K562 (cell line): ENCODE results near the gene DCAF10. TPM values are rescaled to one million over a fixed set of nuclear protein-coding genes. Genes with fewer than 3 reads are reported as not detected.

Source experiments
- E2F1 ChIP-seq: sonication (generic); formaldehyde crosslinking; IDR thresholded peaks from 2 replicates; pipeline ENCODE4 v1.8.1; 2023; ENCODE audit warnings: mild to moderate bottlenecking, missing genetic modification reagents, moderate library complexity
- EHMT2 ChIP-seq: fragments of 450-650 bp; IDR thresholded peaks from 2 replicates; pipeline ENCODE4 v1.6.1; 2018; ENCODE audit warnings: antibody characterized with exemption
- ERF ChIP-seq: fragments of 450-650 bp; formaldehyde crosslinking; IDR thresholded peaks from 2 replicates; pipeline ENCODE4 v1.4.0; 2020; ENCODE audit warnings: mild to moderate bottlenecking, mixed read lengths
- HBP1 ChIP-seq: fragments of 450-650 bp; formaldehyde crosslinking; IDR thresholded peaks from 2 replicates; pipeline ENCODE4 v1.4.0; 2022; ENCODE audit warnings: missing genetic modification characterization
- KLF6 ChIP-seq: fragments of 250-450 bp; sonication (Bioruptor Pico); IDR thresholded peaks from 2 replicates; pipeline ENCODE4 v1.4.0; 2020; ENCODE audit warnings: mild to moderate bottlenecking, moderate library complexity, borderline replicate concordance
- RHOXF2B ChIP-seq: fragments of 250-450 bp; sonication (Bioruptor Pico); conservative IDR thresholded peaks from 2 replicates; pipeline ENCODE4 v1.5.1; 2021
- TFAM ChIP-seq: fragments of 250-450 bp; sonication (Bioruptor Pico); conservative IDR thresholded peaks from 2 replicates; pipeline ENCODE4 v1.5.0; 2021; ENCODE audit warnings: mild to moderate bottlenecking, moderate library complexity
- ZEB2 ChIP-seq: fragments of 450-650 bp; IDR thresholded peaks from 2 replicates; pipeline ENCODE4 v1.6.1; 2016
- ZNF407 ChIP-seq: fragments of 450-650 bp; IDR thresholded peaks from 2 replicates; pipeline ENCODE4 v1.6.1; 2016; ENCODE audit warnings: low read depth
- polyA plus RNA-seq, 8 experiments: library from polyadenylated mRNA; depleted of rRNA in 4 of 8; stranded (reverse) in 5 of 8; unstranded in 3 of 8; fragments of >200 nt; fragmentation: Nextera tagmentation in 2 of 8; fragmentation: Illumina TruSeq in 1 of 8; extraction: Ambion mirVana in 2 of 8; extraction: Trizol in 1 of 8; gene quantifications; 2 replicates each; pipeline versions ENCODE4 v1.2.1 to v1.2.3, GENCODE V29; 2011 to 2014; ENCODE audit warnings: inconsistent platforms in 1 of 8, missing spikeins in 1 of 8
- total RNA-seq, 7 experiments: library from RNA; depleted of rRNA in 6 of 7; stranded (reverse); fragments of >200 nt in 6 of 7; fragmentation: Illumina TruSeq in 2 of 7; extraction: Trizol in 2 of 7; gene quantifications; 2 replicates each; pipeline versions ENCODE4 v1.2.1 to v1.2.3, GENCODE V29; 2011 to 2021; ENCODE audit warnings: low replicate concordance in 1 of 7
- TF ChIP-seq, protein P1 (sequence below): fragments of 250-450 bp; sonication (Bioruptor Pico); IDR thresholded peaks from 2 replicates; pipeline ENCODE4 v1.8.0; 2022; ENCODE audit warnings: moderate library complexity, mild to moderate bottlenecking, inconsistent platforms
- TF ChIP-seq, protein P2 (sequence below): sonication (generic); formaldehyde crosslinking; IDR thresholded peaks from 2 replicates; pipeline ENCODE4 v1.4.0; 2020; ENCODE audit warnings: mild to moderate bottlenecking, missing genetic modification reagents

The DCAF10 gene
- total and polyA plus RNA-seq, 9 of the 15 experiments (the other 6 are each of a cell fraction or from before 2014, with no cell fraction given), result 6.8 to 40.1 (median 16.9) TPM

- TF ChIP-seq ZNF407 (peak; percentile 99), KLF6 (CRISPR knock-in tag) (peak; percentile 87; the same call in 1 of the 2 replicates), EHMT2 (no peak), ERF (CRISPR knock-in tag) (0 out of 2 replicates have a peak, but pooled peaks have one; percentile 62), TFAM (no peak), ZEB2 (peak; percentile 99), RHOXF2B (no peak), HBP1 (peak; percentile 14; the same call in 1 of the 2 replicates), E2F1 (CRISPR knock-in tag) (peak; percentile 64; the same call in 1 of the 2 replicates)
- TF ChIP-seq, protein P1, sequence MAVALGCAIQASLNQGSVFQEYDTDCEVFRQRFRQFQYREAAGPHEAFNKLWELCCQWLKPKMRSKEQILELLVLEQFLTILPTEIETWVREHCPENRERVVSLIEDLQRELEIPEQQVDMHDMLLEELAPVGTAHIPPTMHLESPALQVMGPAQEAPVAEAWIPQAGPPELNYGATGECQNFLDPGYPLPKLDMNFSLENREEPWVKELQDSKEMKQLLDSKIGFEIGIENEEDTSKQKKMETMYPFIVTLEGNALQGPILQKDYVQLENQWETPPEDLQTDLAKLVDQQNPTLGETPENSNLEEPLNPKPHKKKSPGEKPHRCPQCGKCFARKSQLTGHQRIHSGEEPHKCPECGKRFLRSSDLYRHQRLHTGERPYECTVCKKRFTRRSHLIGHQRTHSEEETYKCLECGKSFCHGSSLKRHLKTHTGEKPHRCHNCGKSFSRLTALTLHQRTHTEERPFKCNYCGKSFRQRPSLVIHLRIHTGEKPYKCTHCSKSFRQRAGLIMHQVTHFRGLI (CRISPR knock-in tag), result no peak
- TF ChIP-seq, protein P2, sequence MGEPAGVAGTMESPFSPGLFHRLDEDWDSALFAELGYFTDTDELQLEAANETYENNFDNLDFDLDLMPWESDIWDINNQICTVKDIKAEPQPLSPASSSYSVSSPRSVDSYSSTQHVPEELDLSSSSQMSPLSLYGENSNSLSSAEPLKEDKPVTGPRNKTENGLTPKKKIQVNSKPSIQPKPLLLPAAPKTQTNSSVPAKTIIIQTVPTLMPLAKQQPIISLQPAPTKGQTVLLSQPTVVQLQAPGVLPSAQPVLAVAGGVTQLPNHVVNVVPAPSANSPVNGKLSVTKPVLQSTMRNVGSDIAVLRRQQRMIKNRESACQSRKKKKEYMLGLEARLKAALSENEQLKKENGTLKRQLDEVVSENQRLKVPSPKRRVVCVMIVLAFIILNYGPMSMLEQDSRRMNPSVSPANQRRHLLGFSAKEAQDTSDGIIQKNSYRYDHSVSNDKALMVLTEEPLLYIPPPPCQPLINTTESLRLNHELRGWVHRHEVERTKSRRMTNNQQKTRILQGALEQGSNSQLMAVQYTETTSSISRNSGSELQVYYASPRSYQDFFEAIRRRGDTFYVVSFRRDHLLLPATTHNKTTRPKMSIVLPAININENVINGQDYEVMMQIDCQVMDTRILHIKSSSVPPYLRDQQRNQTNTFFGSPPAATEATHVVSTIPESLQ (CRISPR knock-in tag), result peak; percentile 92; the same call in 1 of the 2 replicates
These were observed 103.2 kb downstream of the DCAF10 start, which contains the start of gene SLC25A51 (continued) for GRCh38 chr9:37903647-37904444.
